K562 (cell line): ENCODE results near the gene SMIM22. TPM values are rescaled to one million over a fixed set of nuclear protein-coding genes. Genes with fewer than 3 reads are reported as not detected.

Experiments
- CEBPG ChIP-seq, 3 experiments: fragments of 200-800 bp in 1 of 3; sonication (Bioruptor generic) in 1 of 3; sonication (generic) in 1 of 3; formaldehyde crosslinking in 1 of 3; IDR thresholded peaks in 2 of 3; conservative IDR thresholded peaks in 1 of 3; 2 replicates each; pipeline versions ENCODE4 v1.6.1 to v1.8.0; 2016 to 2022; ENCODE audit warnings: missing compliant biosample characterization in 2 of 3, missing genetic modification characterization in 2 of 3, mild to moderate bottlenecking in 1 of 3, missing genetic modification reagents in 1 of 3
- DDX20 ChIP-seq: fragments of 450-650 bp; IDR thresholded peaks from 2 replicates; pipeline ENCODE4 v1.6.1; 2016; ENCODE audit warnings: missing genetic modification characterization, low read depth, mild to moderate bottlenecking, missing compliant biosample characterization, moderate library complexity
- E2F1 ChIP-seq: sonication (generic); formaldehyde crosslinking; IDR thresholded peaks from 2 replicates; pipeline ENCODE4 v1.8.1; 2023; ENCODE audit warnings: mild to moderate bottlenecking, missing genetic modification reagents, moderate library complexity
- ETV5 ChIP-seq: sonication (generic); formaldehyde crosslinking; IDR thresholded peaks from 2 replicates; pipeline ENCODE4 v1.4.0; 2020; ENCODE audit warnings: low read depth, mild to moderate bottlenecking, missing genetic modification reagents
- GTF2B ChIP-seq: IDR thresholded peaks from 2 replicates; pipeline ENCODE4 v1.6.1; 2011; ENCODE audit not compliant: insufficient read length; ENCODE audit errors: extremely low read depth
- KAT7 ChIP-seq: sonication (generic); formaldehyde crosslinking; IDR thresholded peaks from 2 replicates; pipeline ENCODE4 v1.8.0; 2022; ENCODE audit warnings: missing genetic modification reagents, mild to moderate bottlenecking, borderline replicate concordance
- MTF1 ChIP-seq: fragments of 250-450 bp; sonication (Bioruptor Pico); IDR thresholded peaks from 2 replicates; pipeline ENCODE4 v1.9.0; 2021; ENCODE audit warnings: moderate library complexity, mild to moderate bottlenecking, inconsistent platforms, borderline replicate concordance
- PHF8 ChIP-seq: fragments of 200-600 bp; sonication (generic); IDR thresholded peaks from 2 replicates; pipeline ENCODE4 v1.6.1; 2012; ENCODE audit warnings: mixed run types, mild to moderate bottlenecking, inconsistent platforms, low read length, moderate library complexity, borderline replicate concordance
- RBM25 ChIP-seq: fragments of 200-400 bp; formaldehyde crosslinking; IDR thresholded peaks from 2 replicates; pipeline ENCODE4 v1.6.1; 2018; ENCODE audit warnings: low read length, low read depth, moderate library complexity; ENCODE audit not compliant: severe bottlenecking
- SIRT6 ChIP-seq: IDR thresholded peaks from one replicate; pipeline ENCODE4 v1.6.1; 2012; ENCODE audit warnings: low read depth, mild to moderate bottlenecking, control low read depth, inconsistent platforms, low read length, moderate library complexity
- SLC30A9 ChIP-seq: fragments of 250-450 bp; sonication (Bioruptor Pico); IDR thresholded peaks from 2 replicates; pipeline ENCODE4 v1.8.0; 2022; ENCODE audit warnings: mild to moderate bottlenecking, moderate library complexity
- TRIM25 ChIP-seq: fragments of 450-650 bp; IDR thresholded peaks from 2 replicates; pipeline ENCODE4 v1.7.0; 2016; ENCODE audit warnings: borderline replicate concordance
- ZEB2 ChIP-seq: fragments of 450-650 bp; IDR thresholded peaks from 2 replicates; pipeline ENCODE4 v1.6.1; 2016
- ZNF174 ChIP-seq: fragments of 250-450 bp; sonication (Bioruptor Pico); IDR thresholded peaks from 2 replicates; pipeline ENCODE4 v1.4.0; 2020; ENCODE audit warnings: mild to moderate bottlenecking
- ZNF445 ChIP-seq: fragments of 250-450 bp; sonication (Bioruptor Pico); IDR thresholded peaks from 2 replicates; pipeline ENCODE4 v1.4.0; 2020; ENCODE audit warnings: low read depth, mild to moderate bottlenecking, moderate library complexity
- ZSCAN29 ChIP-seq: fragments of 450-650 bp; IDR thresholded peaks from 2 replicates; pipeline ENCODE4 v1.6.1; 2017
- polyA plus RNA-seq, 8 experiments: library from polyadenylated mRNA; depleted of rRNA in 4 of 8; stranded (reverse) in 5 of 8; unstranded in 3 of 8; fragments of >200 nt; fragmentation: Nextera tagmentation in 2 of 8; fragmentation: Illumina TruSeq in 1 of 8; extraction: Ambion mirVana in 2 of 8; extraction: Trizol in 1 of 8; gene quantifications; 2 replicates each; pipeline versions ENCODE4 v1.2.1 to v1.2.3, GENCODE V29; 2011 to 2014; ENCODE audit warnings: inconsistent platforms in 1 of 8, missing spikeins in 1 of 8
- total RNA-seq, 7 experiments: library from RNA; depleted of rRNA in 6 of 7; stranded (reverse); fragments of >200 nt in 6 of 7; fragmentation: Illumina TruSeq in 2 of 7; extraction: Trizol in 2 of 7; gene quantifications; 2 replicates each; pipeline versions ENCODE4 v1.2.1 to v1.2.3, GENCODE V29; 2011 to 2021; ENCODE audit warnings: low replicate concordance in 1 of 7
- TF ChIP-seq, protein P1 (sequence below): sonication (generic); formaldehyde crosslinking; IDR thresholded peaks from 2 replicates; pipeline ENCODE4 v1.8.0; 2023; ENCODE audit warnings: missing genetic modification reagents, mild to moderate bottlenecking, borderline replicate concordance

The SMIM22 gene
- total and polyA plus RNA-seq, 9 of the 15 experiments (the other 6 are each of a cell fraction or from before 2014, with no cell fraction given): not detected

DNA sequence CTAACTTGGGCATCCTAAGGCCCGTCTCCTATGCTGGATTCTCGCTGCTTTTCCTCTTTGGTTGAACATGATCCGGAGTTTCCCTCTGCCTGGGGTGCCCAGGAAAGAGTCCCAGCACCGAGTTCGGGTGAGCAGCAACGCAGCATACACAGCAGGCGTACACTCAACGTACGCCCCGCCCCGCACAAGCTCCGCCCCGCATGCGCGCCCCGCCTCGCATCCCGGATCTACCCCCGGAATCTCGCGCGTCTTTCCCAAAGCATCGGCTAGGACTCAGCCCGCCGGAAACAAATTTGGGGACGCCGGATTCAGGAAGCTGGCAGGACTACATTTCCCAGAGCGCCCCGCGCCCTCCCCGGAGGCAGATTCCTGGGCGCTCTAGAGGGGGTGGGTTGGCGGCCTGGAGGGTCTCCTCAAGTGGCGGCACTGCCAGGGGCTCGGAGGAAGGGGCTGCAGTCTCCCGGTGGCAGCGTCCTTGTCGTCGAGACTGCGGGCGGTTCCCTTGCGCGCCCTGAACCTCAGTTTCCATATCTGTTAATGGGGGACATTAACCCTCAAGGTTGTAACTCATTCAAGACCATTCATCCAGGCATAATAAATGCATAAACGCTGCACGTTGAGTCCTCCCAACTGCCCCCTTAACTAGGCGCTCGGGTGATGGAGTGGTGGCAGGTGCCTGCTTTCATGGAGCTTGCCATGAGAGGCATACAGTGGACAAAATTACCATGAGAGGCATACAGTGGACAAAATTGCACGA is 26.4 kb upstream of the SMIM22 start (continued):
- TF ChIP-seq ZSCAN29: no peak
- no peak for TF ChIP-seq CEBPG (CRISPR knock-in tag; IDR thresholded peaks at IDR 0.05)
- no peak for TF ChIP-seq CEBPG (tag; conservative IDR thresholded peaks at IDR 0.05 in 1 of 2, IDR thresholded peaks at IDR 0.05 in 1 of 2)
- no peak for TF ChIP-seq TRIM25
- no peak for TF ChIP-seq MTF1 (CRISPR knock-in tag)
- TF ChIP-seq ZEB2: no peak
- peak; percentile 74 for TF ChIP-seq RBM25
- TF ChIP-seq, protein P1, sequence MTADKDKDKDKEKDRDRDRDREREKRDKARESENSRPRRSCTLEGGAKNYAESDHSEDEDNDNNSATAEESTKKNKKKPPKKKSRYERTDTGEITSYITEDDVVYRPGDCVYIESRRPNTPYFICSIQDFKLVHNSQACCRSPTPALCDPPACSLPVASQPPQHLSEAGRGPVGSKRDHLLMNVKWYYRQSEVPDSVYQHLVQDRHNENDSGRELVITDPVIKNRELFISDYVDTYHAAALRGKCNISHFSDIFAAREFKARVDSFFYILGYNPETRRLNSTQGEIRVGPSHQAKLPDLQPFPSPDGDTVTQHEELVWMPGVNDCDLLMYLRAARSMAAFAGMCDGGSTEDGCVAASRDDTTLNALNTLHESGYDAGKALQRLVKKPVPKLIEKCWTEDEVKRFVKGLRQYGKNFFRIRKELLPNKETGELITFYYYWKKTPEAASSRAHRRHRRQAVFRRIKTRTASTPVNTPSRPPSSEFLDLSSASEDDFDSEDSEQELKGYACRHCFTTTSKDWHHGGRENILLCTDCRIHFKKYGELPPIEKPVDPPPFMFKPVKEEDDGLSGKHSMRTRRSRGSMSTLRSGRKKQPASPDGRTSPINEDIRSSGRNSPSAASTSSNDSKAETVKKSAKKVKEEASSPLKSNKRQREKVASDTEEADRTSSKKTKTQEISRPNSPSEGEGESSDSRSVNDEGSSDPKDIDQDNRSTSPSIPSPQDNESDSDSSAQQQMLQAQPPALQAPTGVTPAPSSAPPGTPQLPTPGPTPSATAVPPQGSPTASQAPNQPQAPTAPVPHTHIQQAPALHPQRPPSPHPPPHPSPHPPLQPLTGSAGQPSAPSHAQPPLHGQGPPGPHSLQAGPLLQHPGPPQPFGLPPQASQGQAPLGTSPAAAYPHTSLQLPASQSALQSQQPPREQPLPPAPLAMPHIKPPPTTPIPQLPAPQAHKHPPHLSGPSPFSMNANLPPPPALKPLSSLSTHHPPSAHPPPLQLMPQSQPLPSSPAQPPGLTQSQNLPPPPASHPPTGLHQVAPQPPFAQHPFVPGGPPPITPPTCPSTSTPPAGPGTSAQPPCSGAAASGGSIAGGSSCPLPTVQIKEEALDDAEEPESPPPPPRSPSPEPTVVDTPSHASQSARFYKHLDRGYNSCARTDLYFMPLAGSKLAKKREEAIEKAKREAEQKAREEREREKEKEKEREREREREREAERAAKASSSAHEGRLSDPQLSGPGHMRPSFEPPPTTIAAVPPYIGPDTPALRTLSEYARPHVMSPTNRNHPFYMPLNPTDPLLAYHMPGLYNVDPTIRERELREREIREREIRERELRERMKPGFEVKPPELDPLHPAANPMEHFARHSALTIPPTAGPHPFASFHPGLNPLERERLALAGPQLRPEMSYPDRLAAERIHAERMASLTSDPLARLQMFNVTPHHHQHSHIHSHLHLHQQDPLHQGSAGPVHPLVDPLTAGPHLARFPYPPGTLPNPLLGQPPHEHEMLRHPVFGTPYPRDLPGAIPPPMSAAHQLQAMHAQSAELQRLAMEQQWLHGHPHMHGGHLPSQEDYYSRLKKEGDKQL (CRISPR knock-in tag): no peak
- TF ChIP-seq PHF8: peak; percentile 73; the same call in 1 of the 2 replicates
- TF ChIP-seq DDX20 (tag): no peak
- no peak for TF ChIP-seq GTF2B
- TF ChIP-seq E2F1 (CRISPR knock-in tag): 0 out of 2 replicates have a peak, but pooled peaks have one; percentile 45
- TF ChIP-seq SLC30A9 (CRISPR knock-in tag): no peak
- TF ChIP-seq ETV5 (CRISPR knock-in tag): peak; percentile 89
- no peak for TF ChIP-seq ZNF174 (CRISPR knock-in tag)
- TF ChIP-seq ZNF445 (CRISPR knock-in tag): no peak
- no peak for TF ChIP-seq KAT7 (CRISPR knock-in tag)
- no peak for TF ChIP-seq SIRT6
